SU-DHL-6 (cell line): ENCODE data around the gene FURIN.

Source experiments
- H2AFZ ChIP-seq: fragments of 200-600 bp; sonication (generic); 2 replicates; pipeline ENCODE4 v1.6.1; 2014; ENCODE audit warnings: low read depth, mild to moderate bottlenecking, moderate library complexity, mixed read lengths, antibody characterized with exemption, low read length; ENCODE audit not compliant: severe bottlenecking
- H3F3A ChIP-seq: fragments of 200-600 bp; shearing (Covaris generic); 2 replicates; pipeline ENCODE4 v1.6.0; 2016; ENCODE audit warnings: antibody characterized with exemption, mild to moderate bottlenecking; ENCODE audit not compliant: insufficient read depth
- H3K27ac ChIP-seq: fragments of 200-600 bp; sonication (generic); 2 replicates; pipeline ENCODE4 v1.5.1; 2016; ENCODE audit warnings: low read depth, mild to moderate bottlenecking, low read length, moderate library complexity, mixed read lengths
- H3K27me3 ChIP-seq: fragments of 200-600 bp; sonication (generic), shearing (Covaris generic); 2 replicates; pipeline ENCODE4 v1.6.0; 2014; ENCODE audit warnings: mild to moderate bottlenecking, low read length
- H3K36me3 ChIP-seq: fragments of 200-600 bp; sonication (generic); 2 replicates; pipeline ENCODE4 v1.6.1; 2014; ENCODE audit warnings: mild to moderate bottlenecking, low read length, mixed read lengths
- H3K4me2 ChIP-seq: fragments of 300-600, 200-600 bp; shearing (Covaris generic), sonication (generic); 2 replicates; pipeline ENCODE4 v1.6.0; 2014; ENCODE audit warnings: low read length, low read depth, mild to moderate bottlenecking; ENCODE audit not compliant: poor library complexity, severe bottlenecking
- H3K4me3 ChIP-seq: fragments of 200-600 bp; sonication (generic); 2 replicates; pipeline ENCODE4 v1.5.1; 2014; ENCODE audit warnings: antibody characterized with exemption, low read length, mild to moderate bottlenecking, mixed read lengths; ENCODE audit not compliant: insufficient read depth, poor library complexity, severe bottlenecking
- H3K79me2 ChIP-seq: fragments of 200-600 bp; sonication (generic); 2 replicates; pipeline ENCODE4 v1.6.1; 2014; ENCODE audit warnings: mild to moderate bottlenecking, low read length, moderate library complexity; ENCODE audit not compliant: insufficient read depth
- H3K9ac ChIP-seq: fragments of 200-600 bp; sonication (generic); 2 replicates; pipeline ENCODE4 v1.7.0; 2014; ENCODE audit warnings: mild to moderate bottlenecking, low read length
- H3K9me2 ChIP-seq: fragments of 200-600 bp; sonication (generic); replicated peaks from 2 replicates; pipeline ENCODE4 v1.6.1; 2014; ENCODE audit warnings: low read length; ENCODE audit not compliant: insufficient read depth
- H3K9me3 ChIP-seq: fragments of 200-600 bp; sonication (generic); 2 replicates; pipeline ENCODE4 v1.6.1; 2014; ENCODE audit warnings: low read length, mixed read lengths; ENCODE audit not compliant: insufficient read depth
- H4K20me1 ChIP-seq: fragments of 200-600 bp; sonication (generic); 2 replicates; pipeline ENCODE4 v1.6.1; 2014; ENCODE audit warnings: low read depth, mild to moderate bottlenecking, antibody characterized with exemption, low read length, moderate library complexity, mixed read lengths
- EZH2phosphoT487 ChIP-seq: fragments of 200-600 bp; sonication (generic), shearing (Covaris generic); conservative IDR thresholded peaks from 2 replicates; pipeline ENCODE4 v1.6.1; 2018; ENCODE audit warnings: mild to moderate bottlenecking, antibody characterized with exemption, low read length, moderate library complexity, mixed read lengths
- TF ChIP-seq, protein P1 (sequence below): fragments of 200-600 bp; sonication (generic); IDR thresholded peaks from one replicate; pipeline ENCODE4 v1.5.1; 2017; ENCODE audit warnings: antibody characterized with exemption, mild to moderate bottlenecking, low read length, moderate library complexity; ENCODE audit not compliant: insufficient read depth, poor library complexity, severe bottlenecking

FURIN gene

DNA sequence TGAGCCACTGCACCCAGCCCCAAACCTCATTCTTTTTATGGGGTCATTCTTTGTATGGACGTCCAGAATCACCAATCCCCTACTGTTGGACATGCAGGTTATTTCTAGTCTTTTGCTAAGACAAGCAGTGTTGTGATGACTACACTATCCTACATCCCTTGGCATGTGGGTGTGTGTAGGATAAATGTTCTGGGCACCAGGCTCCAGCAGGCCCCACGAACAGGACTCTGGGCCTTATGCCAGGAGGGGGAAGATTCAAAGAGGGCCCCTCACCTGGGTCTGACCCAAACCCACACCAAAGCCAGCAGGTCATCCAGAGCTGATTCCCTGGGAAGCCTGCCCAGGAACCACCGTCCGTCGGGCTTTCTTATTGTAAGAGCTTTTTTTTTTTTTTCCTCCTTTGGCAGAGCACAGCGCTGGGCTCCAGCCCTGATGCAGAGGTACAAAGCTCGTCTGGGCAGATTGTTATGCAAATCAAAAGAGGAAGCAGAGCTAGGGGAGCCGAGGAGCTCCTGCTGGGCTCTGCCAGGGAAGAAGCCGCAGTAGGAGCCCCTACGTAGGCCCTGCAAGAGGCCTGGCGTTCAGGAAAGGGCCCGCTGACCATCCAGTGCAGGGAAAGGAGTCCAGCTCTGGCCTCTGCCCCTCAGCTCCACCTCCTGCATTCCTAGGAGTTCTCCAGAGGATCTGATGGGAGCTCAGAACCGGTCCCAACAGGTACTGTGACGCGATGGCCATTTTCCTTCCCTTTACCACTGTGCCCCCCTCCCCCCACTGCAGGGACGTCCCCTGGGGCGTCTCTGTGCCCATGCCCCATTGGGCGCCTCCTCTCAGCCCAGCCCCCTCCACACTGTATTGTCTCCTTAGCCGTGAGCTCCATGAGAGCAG lies 29.0 kb upstream of the FURIN start:
- Histone ChIP-seq H3K9ac (no peak overlapping the region), H3K4me2 (peak overlapping the region; percentile 22), H4K20me1 (no peaks in the 10 kb centered on the region), H3K27me3 (no peaks in the 10 kb centered on the region), H3K4me3 (no peak overlapping the region), H3K9me3 (no peaks in the 10 kb centered on the region), H3F3A (no peaks in the 10 kb centered on the region), H3K36me3 (no peaks in the 10 kb centered on the region), H2AFZ (no peak overlapping the region), H3K79me2 (no peaks in the 10 kb centered on the region), H3K27ac (no peak overlapping the region), H3K9me2 (no peaks in the 10 kb centered on the region)
- TF ChIP-seq, protein P1, sequence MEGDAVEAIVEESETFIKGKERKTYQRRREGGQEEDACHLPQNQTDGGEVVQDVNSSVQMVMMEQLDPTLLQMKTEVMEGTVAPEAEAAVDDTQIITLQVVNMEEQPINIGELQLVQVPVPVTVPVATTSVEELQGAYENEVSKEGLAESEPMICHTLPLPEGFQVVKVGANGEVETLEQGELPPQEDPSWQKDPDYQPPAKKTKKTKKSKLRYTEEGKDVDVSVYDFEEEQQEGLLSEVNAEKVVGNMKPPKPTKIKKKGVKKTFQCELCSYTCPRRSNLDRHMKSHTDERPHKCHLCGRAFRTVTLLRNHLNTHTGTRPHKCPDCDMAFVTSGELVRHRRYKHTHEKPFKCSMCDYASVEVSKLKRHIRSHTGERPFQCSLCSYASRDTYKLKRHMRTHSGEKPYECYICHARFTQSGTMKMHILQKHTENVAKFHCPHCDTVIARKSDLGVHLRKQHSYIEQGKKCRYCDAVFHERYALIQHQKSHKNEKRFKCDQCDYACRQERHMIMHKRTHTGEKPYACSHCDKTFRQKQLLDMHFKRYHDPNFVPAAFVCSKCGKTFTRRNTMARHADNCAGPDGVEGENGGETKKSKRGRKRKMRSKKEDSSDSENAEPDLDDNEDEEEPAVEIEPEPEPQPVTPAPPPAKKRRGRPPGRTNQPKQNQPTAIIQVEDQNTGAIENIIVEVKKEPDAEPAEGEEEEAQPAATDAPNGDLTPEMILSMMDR: no peak
- no peak for TF ChIP-seq EZH2phosphoT487

DNA sequence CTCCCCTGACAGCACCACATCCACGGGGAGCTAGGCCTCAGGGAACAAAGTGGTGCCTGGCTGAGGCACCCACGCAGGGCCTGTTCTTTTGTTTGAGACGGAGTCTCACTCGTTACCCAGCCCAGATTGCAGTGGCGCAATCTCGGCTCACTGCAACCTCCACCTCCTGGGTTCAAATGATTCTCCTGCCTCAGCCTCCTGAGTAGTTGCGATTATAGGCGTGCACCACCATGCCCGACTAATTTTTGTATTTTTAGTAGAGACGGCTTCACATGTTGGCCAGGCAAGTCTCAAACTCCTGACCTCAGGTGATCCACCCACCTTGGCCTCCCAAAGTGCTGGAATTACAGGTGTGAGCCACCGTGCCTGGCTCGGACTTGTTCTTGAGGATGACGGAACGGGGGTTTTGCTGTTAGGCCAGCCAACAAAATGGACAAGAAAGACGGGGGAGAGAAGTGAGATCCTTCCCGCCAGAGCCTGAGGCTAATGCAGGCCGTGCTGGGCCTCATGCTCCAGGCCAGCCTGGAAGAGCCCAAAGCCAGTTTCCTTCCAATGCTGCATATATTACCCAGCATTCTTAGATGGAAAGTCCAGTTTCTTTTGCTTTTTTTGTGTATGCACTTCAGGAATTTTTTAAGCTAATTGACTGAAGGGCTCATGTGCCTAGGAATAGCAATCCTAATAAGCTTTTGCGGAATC lies 28.1 kb upstream of the FURIN start:
- Histone ChIP-seq H3K4me2 (no peak overlapping the region), H3K9ac (no peak overlapping the region), H3K9me3 (no peaks in the 10 kb centered on the region), H3K4me3 (no peak overlapping the region), H3K79me2 (no peaks in the 10 kb centered on the region), H3K36me3 (no peaks in the 10 kb centered on the region), H3K27ac (no peak overlapping the region), H3K27me3 (no peaks in the 10 kb centered on the region), H3F3A (no peaks in the 10 kb centered on the region), H2AFZ (no peak overlapping the region), H4K20me1 (no peaks in the 10 kb centered on the region), H3K9me2 (no peaks in the 10 kb centered on the region)
- TF ChIP-seq EZH2phosphoT487: no peak
- TF ChIP-seq, protein P1: no peak

DNA sequence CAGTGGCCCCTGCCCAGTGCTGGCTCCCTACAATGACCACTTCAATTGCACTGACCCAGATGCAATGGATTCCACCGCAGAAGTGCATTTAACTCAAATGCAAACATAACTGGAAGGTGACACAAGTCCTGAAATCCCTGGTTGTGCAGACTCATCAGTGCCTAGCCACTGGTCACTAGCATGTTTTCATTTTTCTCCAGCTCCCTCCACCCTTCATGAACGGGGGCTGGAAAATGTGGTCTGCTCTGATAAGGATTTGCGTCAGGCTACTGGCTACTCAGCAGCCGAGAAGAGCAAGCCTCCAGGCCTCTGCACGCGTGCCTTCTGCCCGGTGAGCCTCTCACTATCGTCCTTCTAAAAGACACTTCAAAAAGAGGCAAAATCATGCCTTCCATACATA lies 27.4 kb upstream of the FURIN start:
- Histone ChIP-seq H3F3A (no peaks in the 10 kb centered on the region), H3K36me3 (no peaks in the 10 kb centered on the region), H3K27me3 (no peaks in the 10 kb centered on the region), H2AFZ (no peak overlapping the region), H3K9me3 (no peaks in the 10 kb centered on the region), H3K9ac (no peak overlapping the region), H3K9me2 (no peaks in the 10 kb centered on the region), H3K27ac (no peak overlapping the region), H3K4me3 (no peak overlapping the region), H4K20me1 (no peaks in the 10 kb centered on the region), H3K79me2 (no peaks in the 10 kb centered on the region), H3K4me2 (no peak overlapping the region)
- no peak for TF ChIP-seq EZH2phosphoT487
- TF ChIP-seq, protein P1: no peak
